HG02840 (cell line): ENCODE results near the gene PIK3AP1.
"Not testable (repeated sequence)": the region's sequence is repeated elsewhere in the genome, so short reads cannot be mapped to it uniquely, and the experiment has no call there.

ENCODE experiments used
- ATAC-seq: cut with Tn5 transposase; IDR thresholded peaks from one replicate; pipeline ENCODE4 v1.9.1; 2021; ENCODE audit warnings: mild to moderate bottlenecking, moderate library complexity, moderate number of reproducible peaks; ENCODE audit not compliant: unreplicated experiment, low FRiP score

Gene PIK3AP1, protein sequence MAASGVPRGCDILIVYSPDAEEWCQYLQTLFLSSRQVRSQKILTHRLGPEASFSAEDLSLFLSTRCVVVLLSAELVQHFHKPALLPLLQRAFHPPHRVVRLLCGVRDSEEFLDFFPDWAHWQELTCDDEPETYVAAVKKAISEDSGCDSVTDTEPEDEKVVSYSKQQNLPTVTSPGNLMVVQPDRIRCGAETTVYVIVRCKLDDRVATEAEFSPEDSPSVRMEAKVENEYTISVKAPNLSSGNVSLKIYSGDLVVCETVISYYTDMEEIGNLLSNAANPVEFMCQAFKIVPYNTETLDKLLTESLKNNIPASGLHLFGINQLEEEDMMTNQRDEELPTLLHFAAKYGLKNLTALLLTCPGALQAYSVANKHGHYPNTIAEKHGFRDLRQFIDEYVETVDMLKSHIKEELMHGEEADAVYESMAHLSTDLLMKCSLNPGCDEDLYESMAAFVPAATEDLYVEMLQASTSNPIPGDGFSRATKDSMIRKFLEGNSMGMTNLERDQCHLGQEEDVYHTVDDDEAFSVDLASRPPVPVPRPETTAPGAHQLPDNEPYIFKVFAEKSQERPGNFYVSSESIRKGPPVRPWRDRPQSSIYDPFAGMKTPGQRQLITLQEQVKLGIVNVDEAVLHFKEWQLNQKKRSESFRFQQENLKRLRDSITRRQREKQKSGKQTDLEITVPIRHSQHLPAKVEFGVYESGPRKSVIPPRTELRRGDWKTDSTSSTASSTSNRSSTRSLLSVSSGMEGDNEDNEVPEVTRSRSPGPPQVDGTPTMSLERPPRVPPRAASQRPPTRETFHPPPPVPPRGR

DNA sequence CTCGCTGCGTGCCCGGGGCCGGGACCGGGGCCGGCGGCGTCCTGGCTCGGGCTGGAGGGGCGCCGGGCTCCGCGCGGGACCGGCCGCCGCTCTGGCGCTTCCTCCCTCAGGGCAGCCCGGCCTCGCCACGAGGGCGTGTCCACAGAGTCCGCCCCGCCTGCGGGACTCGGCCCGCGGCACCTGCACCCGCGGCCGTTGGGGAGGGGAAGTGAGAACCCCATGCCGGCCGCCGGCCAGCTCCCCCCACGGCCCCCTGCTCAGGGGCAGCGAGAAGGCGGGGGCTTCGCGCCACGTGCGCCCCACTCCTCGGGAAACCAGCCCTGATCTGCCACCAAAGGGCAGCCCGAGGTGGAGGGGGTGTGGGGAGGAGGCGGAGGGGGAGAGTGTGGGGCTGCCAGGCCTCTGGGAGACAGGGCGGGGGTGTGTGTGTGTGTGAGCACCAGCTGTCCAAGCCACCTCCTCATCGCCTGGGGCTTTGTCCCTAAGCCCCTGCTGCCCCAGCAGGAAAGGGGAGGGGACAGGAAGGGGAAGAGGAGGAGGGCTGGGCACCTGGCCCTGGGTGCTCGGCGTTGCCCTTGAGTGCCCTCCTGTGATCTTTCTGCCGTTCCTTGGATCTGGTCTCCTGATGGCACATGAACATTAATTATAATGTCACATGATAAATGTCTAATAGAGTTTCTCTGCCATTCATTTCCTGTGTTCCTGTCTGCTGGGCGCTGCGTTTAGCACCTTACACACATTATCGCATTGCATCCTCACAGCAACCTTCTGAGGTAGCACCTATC, at the start of gene PIK3AP1:
Gene PIK3AP1, minus strand, starts transcription at position 93 of the 785 bp plus-strand sequence. CDS start 120 bp downstream, outside the sequence.
- ATAC-seq, result no peak

- ATAC-seq, result no peak
Observed at GRCh38 chr10:96768136-96768535, 47.8 kb upstream of the PIK3AP1 start.

DNA sequence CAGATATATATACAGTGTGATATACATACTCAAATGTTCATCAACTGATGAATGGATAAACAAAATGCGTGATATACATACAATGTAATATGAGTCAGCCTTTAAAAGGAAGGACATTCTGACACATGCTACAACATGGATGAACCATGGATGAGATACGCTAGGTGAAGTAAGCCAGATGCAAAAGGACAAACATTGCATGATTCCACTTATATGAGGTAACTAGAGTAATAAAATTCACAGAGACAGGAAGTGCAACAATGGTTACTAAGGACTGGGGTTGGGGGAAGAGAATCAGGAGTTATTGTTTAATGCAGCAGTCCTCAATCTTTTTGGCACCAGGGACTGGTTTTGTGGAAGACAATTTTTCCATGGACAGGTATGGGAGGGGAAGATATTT, 47.3 kb upstream of the PIK3AP1 start:
- no peak for ATAC-seq

DNA sequence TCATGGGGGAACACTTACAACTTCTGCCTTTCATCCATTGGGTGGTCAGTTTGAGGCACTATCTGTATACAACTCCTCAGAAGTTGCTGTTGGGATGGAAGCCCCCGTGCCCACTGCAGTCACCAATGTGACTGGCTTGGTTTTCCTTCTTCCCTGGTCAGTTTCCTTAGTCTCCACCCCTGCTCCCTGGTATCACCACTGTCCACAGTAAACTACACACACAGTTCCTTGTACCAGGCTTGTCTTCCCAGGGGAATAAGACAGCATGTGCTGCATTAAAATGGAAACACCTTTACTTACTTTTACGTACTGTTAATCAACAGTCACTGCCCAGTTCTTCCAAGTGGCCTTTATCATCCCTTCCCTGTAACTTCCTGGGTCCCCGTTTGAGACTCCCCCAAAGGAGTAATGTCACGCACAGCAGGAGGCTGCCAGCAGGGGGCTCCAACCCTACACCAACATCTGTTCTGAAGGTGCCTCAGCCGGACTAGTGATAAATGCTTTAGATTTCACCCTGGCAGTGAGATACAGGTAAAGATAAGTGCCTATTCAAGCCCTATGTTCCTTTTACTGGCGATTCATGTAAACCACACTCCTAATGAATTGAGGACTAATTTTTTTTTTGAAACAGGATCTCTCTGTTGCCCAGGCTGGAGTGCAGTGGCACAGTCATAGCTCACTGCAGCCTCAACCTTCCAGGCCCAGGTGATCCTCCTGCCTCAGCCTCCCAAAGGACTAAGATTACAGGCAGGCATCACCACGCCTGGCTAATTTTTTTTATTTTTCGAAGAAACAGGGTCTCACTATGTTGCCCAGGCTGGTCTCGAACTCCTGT, 45.3 kb upstream of the PIK3AP1 start:
- no peak for ATAC-seq

DNA sequence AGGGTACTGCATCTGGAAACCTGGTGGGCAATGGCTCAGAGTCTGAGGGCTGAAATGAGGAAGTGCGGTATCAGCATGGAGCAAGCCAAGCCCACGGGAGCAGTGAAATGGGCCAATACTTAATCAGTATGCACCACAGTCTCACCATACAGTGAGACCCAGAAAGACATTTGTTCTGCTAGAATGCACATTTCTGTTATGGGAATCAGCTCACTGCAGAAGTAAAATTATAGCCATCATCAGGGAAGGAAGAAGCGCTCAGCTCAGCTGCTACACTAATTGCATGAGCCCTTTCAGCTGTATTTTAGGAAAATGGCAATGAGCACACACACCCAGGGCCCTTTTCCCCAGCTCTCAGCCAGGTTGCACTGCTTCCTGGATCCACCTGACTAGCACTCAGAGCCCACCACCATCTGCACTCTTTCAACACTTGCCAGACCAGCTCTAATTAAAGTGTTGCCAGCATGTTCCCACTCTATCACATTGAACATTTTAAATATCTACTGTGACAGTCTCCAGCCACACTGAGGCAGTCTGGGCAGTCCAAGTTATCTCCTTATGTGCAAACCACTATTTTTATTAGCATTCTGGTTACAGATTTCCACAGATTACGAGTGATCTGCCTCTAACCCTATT, 44.2 kb upstream of the PIK3AP1 start:
- no peak for ATAC-seq

DNA sequence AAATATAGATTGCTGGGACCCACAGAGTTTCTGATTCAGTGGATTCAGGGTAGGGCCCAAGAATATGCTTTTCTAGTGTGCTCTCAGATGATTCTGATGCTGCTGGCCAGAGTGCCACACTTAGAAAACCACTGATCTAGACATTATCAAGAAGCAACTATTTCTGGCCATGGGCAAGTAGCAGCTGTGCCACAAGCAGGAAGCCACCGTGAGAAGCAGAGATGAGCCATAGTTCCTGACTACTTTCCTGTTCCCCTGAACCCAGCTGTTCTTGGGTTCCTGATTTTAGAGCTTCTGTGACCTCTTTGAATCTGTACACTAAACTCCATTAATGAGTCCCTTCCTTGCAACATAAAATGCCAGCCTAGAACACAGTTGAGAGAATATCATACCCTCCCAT, 38.1 kb upstream of the PIK3AP1 start:
- ATAC-seq, result no peak

- ATAC-seq, result no peak
Observed at GRCh38 chr10:96756111-96756903, 36.0 kb upstream of the PIK3AP1 start.

GRCh38 chr10:96753956-96754355, 33.6 kb upstream of the PIK3AP1 start:
- ATAC-seq, result no peak

- no peak for ATAC-seq
Observed at GRCh38 chr10:96752375-96752774, 32.1 kb upstream of the PIK3AP1 start.

DNA sequence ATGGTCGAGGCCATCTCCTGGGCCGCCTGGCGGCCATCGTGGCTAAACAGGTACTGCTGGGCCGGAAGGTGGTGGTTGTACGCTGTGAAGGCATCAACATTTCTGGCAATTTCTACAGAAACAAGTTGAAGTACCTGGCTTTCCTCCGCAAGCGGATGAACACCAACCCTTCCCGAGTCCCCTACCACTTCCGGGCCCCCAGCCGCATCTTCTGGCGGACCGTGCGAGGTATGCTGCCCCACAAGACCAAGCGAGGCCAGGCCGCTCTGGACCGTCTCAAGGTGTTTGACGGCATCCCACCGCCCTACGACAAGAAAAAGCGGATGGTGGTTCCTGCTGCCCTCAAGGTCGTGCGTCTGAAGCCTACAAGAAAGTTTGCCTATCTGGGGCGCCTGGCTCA, 30.0 kb upstream of the PIK3AP1 start:
- ATAC-seq, result not testable (repeated sequence)

DNA sequence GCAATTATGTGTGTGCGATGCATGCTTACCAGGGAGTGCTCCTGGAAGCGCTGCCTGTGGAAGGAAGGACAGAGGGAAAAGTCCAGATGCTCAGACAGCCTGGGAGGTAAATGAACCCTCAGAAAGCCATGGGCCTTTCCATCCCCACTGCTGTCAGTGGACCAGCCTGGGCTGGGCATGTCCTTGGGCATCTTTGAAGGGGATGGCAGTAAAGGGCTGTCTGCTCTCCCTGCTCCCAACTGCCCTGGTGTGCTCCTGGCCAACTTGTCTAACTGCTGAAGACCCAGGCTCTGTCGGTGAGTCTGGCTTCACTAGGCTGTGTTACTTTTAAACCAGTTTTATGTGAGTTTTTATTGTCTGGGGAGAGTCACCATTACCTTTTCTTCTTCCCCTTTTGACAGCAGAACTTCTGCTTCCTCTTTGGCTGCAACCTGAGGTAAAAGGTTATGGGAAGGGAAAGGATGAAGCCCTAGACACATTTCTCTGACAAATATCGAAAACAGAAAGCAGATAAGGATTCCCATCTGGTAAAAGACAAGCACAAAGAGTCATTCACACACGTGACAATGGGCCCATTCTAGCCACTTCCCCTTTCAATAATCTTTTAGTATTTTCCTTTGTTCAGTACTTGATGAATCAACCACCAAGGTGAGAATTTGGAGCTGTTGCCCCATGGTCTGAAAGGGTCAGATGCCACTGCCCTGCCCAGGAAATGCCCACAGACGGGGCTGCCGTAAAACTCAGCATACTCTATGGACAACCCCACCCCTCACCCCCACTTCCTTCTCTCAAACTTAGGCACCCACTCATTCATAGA, 27.6 kb upstream of the PIK3AP1 start:
- ATAC-seq, result peak; percentile 83

GRCh38 chr10:96746503-96746902, 26.2 kb upstream of the PIK3AP1 start:
- no peak for ATAC-seq

DNA sequence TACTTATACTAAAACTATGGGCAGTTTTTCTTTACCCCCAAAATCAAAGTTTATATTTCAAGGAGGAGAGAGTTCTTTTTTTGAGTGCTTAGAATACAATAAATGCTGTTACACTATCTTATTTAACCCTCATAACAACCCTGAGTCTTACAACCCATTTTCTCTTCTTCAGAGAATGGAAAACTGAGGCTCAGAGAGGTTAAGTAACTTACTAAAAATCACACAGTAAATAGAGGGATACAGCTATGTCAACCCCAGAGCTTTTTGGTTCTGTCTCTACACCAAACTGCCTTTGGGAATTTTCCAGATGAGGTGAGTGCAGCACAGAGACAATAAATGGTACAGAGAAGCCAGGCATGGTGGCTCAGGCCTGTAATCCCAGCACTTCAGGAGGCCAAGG, 25.6 kb upstream of the PIK3AP1 start:
- ATAC-seq, result no peak

GRCh38 chr10:96743988-96744585, 23.8 kb upstream of the PIK3AP1 start:
- no peak for ATAC-seq

DNA sequence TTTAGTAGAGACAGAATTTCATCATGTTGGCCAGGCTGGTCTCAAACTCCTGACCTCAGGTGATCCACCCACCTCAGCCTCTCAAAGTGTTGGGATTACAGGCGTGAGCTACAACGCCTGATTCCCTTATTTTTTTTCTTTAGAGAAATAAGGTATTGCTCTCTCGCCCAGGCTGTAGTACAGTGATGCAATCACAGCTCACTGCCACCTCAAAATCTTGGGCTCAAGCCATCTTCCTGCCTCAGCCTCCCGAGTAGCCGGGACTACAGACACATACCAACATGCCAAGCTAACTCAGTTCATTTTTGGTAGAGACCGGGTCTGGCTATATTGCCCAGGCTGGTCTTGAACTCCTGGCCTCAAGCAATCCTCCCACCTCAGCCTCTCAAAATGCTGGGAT, 21.2 kb upstream of the PIK3AP1 start:
- ATAC-seq, result not testable (repeated sequence)

DNA sequence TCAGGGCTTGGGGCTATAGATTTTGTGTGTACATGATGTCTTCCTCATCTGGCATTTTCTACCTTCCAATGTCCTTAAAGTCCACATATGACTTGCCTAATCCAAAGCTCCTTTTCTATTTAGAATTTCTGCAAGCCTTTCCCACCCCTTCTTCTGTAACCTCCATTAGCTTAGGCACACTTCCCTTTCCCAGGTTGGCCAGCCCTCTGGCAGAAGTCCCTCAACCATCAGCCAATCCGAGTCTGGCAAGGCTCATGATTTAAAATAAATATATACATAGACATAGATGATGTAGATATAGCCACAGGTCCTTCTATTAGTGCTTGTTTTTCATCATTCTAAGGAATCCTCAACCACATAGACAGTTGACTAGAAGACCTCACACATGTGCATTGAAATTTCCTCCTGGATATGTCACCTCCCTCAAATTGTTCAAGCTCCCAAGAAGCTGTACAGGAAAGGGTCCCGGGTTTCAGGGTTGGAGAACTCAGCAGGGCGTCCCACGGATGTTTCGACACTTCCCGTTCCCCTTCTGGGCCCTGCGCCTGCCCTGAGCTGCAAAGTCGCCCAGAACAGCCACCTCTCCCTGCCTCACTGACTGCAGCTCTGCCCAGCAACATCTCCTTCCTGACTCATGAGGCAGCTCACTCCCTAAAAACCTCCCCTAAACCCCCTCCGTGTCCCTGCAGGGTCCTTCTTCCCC, 20.4 kb upstream of the PIK3AP1 start:
- no peak for ATAC-seq

DNA sequence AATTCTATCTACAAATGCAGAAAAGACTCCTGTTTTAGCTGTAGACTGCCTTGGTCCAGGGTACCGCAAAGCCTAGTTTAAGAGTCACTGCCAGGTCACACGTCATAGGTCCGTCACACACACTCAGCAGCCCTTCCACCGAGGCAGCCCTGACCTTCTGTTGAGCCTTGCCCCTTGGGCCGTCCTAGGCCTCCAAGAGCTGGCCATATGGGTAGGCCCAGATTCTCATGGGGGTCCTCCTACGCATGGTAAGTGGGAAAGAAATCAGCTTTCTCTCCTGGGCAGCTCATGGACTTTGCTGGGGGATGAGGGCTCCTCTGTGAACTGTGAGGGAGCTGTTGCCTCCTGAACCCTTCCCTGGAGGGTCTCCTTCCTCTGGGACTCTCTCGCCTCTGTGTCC, 19.8 kb upstream of the PIK3AP1 start:
- no peak for ATAC-seq
